Neural cell (in vitro differentiated cells): Measurements from ENCODE around the gene DLAT.

Experiments
- EZH2 ChIP-seq: fragments of 200-600, 300-800 bp; shearing (Covaris generic), sonication (generic); IDR thresholded peaks from 2 replicates; pipeline ENCODE4 v1.6.1; 2014; ENCODE audit warnings: antibody characterized with exemption, low read length, borderline replicate concordance, mild to moderate bottlenecking; ENCODE audit not compliant: insufficient read depth, poor library complexity, severe bottlenecking
- POLR2AphosphoS5 ChIP-seq: IDR thresholded peaks from 2 replicates; pipeline ENCODE4 v1.6.1; 2012
- RAD21 ChIP-seq: fragments of 450-650 bp; conservative IDR thresholded peaks from 2 replicates; pipeline ENCODE4 v1.6.1; 2014; ENCODE audit warnings: antibody characterized with exemption, mild to moderate bottlenecking, moderate library complexity
- SMC3 ChIP-seq: fragments of 450-650 bp; conservative IDR thresholded peaks from 2 replicates; pipeline ENCODE4 v1.6.1; 2014; ENCODE audit warnings: antibody characterized with exemption, mild to moderate bottlenecking, moderate library complexity; ENCODE audit not compliant: poor library complexity
- TF ChIP-seq, protein P1 (sequence below): fragments of 450-650 bp; IDR thresholded peaks from 2 replicates; pipeline ENCODE4 v1.5.1; 2014; ENCODE audit warnings: antibody characterized with exemption, mild to moderate bottlenecking, moderate library complexity; ENCODE audit not compliant: poor library complexity, severe bottlenecking
- TF ChIP-seq, protein P2 (sequence below): IDR thresholded peaks from 2 replicates; pipeline ENCODE4 v1.6.1; 2012; ENCODE audit warnings: borderline replicate concordance

DNA sequence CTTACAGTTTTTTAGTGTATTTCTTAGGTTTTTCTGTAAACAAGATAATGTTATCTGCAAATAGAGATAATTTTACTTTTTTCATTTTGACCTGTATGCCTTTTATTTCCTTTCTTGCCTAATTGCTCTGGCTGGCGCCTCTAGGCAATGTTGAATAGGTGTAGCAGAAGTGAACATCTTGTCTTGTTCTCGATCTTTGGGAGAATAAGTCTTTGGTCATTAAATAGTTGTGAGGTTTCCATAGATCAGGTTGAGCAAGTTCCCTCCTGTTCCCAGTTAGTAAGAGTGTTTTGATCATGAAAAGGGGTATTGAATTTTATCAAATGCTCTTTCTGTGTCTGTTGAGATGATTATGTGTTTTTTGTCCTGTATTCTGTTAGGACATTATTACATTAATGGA lies 24.6 kb downstream of the DLAT start:
- TF ChIP-seq, protein P1, sequence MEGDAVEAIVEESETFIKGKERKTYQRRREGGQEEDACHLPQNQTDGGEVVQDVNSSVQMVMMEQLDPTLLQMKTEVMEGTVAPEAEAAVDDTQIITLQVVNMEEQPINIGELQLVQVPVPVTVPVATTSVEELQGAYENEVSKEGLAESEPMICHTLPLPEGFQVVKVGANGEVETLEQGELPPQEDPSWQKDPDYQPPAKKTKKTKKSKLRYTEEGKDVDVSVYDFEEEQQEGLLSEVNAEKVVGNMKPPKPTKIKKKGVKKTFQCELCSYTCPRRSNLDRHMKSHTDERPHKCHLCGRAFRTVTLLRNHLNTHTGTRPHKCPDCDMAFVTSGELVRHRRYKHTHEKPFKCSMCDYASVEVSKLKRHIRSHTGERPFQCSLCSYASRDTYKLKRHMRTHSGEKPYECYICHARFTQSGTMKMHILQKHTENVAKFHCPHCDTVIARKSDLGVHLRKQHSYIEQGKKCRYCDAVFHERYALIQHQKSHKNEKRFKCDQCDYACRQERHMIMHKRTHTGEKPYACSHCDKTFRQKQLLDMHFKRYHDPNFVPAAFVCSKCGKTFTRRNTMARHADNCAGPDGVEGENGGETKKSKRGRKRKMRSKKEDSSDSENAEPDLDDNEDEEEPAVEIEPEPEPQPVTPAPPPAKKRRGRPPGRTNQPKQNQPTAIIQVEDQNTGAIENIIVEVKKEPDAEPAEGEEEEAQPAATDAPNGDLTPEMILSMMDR = no peak
- no peak for TF ChIP-seq EZH2
- TF ChIP-seq, protein P2, sequence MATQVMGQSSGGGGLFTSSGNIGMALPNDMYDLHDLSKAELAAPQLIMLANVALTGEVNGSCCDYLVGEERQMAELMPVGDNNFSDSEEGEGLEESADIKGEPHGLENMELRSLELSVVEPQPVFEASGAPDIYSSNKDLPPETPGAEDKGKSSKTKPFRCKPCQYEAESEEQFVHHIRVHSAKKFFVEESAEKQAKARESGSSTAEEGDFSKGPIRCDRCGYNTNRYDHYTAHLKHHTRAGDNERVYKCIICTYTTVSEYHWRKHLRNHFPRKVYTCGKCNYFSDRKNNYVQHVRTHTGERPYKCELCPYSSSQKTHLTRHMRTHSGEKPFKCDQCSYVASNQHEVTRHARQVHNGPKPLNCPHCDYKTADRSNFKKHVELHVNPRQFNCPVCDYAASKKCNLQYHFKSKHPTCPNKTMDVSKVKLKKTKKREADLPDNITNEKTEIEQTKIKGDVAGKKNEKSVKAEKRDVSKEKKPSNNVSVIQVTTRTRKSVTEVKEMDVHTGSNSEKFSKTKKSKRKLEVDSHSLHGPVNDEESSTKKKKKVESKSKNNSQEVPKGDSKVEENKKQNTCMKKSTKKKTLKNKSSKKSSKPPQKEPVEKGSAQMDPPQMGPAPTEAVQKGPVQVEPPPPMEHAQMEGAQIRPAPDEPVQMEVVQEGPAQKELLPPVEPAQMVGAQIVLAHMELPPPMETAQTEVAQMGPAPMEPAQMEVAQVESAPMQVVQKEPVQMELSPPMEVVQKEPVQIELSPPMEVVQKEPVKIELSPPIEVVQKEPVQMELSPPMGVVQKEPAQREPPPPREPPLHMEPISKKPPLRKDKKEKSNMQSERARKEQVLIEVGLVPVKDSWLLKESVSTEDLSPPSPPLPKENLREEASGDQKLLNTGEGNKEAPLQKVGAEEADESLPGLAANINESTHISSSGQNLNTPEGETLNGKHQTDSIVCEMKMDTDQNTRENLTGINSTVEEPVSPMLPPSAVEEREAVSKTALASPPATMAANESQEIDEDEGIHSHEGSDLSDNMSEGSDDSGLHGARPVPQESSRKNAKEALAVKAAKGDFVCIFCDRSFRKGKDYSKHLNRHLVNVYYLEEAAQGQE = no peak
- TF ChIP-seq POLR2AphosphoS5 = no peak
- no peak for TF ChIP-seq RAD21
- TF ChIP-seq SMC3 = no peak
